HUES64 (cell line): ENCODE data around the gene RRBP1.

ENCODE experiments used
- H3K27ac ChIP-seq: 2 replicates; pipeline ENCODE4 v1.7.0; 2013; ENCODE audit warnings: low read depth, low read length, inconsistent platforms
- H3K27me3 ChIP-seq: 2 replicates; pipeline ENCODE4 v1.6.1; 2013; ENCODE audit warnings: mild to moderate bottlenecking, low read length; ENCODE audit not compliant: insufficient read depth
- H3K36me3 ChIP-seq: 2 replicates; pipeline ENCODE4 v1.6.1; 2013; ENCODE audit warnings: mild to moderate bottlenecking, low read length; ENCODE audit not compliant: insufficient read depth
- H3K4me1 ChIP-seq: 2 replicates; pipeline ENCODE4 v1.6.1; 2013; ENCODE audit warnings: mild to moderate bottlenecking, low read length, moderate library complexity; ENCODE audit not compliant: insufficient read depth
- H3K4me3 ChIP-seq: 2 replicates; pipeline ENCODE4 v1.5.1; 2013; ENCODE audit warnings: mild to moderate bottlenecking, low read length, moderate library complexity
- H3K9ac ChIP-seq: 2 replicates; pipeline ENCODE4 v1.6.1; 2013; ENCODE audit warnings: mild to moderate bottlenecking, low read depth, low read length
- H3K9me3 ChIP-seq: 2 replicates; pipeline ENCODE4 v1.6.1; 2013; ENCODE audit warnings: low read depth, low read length; ENCODE audit not compliant: insufficient read depth
- WGBS: fragments of 150-250, 120-280 bp; methylation state at CpG from one replicate; pipeline ENCODE4 v1.1.7; 2013; ENCODE audit warnings: missing lambda C conversion rate; 5-methylcytosine and 5-hydroxymethylcytosine counted together

The RRBP1 gene

DNA sequence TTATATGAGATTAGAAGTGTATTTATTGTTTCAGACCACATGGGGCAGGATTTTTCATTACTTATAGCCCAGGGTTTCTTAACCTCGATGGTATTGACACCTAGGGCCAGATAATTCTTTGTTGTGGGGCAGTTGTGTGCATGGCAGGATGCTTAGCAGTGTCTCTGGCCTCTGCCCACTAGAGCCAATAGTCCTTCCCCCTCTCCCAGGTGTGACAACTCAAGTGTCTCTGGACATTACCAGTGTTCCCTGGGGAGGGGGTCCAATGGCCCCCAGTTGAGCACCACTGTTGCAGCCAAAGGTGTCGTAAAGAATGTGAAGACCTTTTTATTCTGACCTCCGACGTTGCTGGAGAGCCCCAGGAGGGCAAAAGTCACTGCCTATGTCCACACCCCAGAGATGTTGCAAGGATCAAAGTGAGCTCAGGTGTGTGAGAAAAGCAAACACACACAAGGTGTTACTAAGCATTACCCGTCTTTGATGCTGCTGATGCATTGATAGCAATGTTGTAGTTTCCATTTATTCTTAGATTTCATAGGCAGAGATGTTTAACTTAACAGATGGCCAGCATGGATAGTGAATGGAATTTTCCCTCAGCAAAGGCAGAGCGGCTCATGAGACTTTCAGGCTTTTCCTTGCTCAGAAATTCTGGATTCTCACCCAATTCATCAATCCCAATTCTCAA is 39.9 kb upstream of the RRBP1 start:
- Histone ChIP-seq H3K4me3 (no peak overlapping the region), H3K9ac (no peak overlapping the region), H3K36me3 (no peaks in the 10 kb centered on the region), H3K9me3 (no peaks in the 10 kb centered on the region), H3K4me1 (no peaks in the 10 kb centered on the region), H3K27ac (no peak overlapping the region), H3K27me3 (no peaks in the 10 kb centered on the region)
- WGBS, result 75% methylated on average over 6 of the region's 6 CpGs

DNA sequence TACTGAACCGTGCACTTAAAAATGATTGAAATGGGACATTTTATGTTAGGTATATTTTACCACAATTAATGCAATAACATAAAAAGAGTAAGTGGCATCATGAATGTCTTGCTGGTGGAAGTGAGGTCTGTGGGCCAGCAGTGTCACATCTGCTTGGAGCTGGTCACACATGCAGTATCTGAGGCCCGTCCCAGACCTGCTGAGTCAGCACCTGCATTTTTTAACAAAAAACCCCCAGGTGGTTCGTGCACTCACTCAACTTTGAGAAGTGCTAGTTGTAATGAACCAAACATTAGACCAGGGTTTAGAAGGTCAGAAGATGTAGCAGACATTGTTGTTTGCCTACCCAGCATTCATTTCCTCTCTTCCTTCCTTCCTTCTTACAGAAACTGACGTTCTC is 38.7 kb upstream of the RRBP1 start:
- no peak overlapping the region for H3K27ac ChIP-seq
- no peaks in the 10 kb centered on the region for H3K36me3 ChIP-seq
- H3K4me1 ChIP-seq, result no peaks in the 10 kb centered on the region
- H3K4me3 ChIP-seq, result no peak overlapping the region
- no peak overlapping the region for H3K9ac ChIP-seq
- H3K27me3 ChIP-seq, result no peaks in the 10 kb centered on the region
- H3K9me3 ChIP-seq, result no peaks in the 10 kb centered on the region
- 82% methylated on average over 4 of the region's 4 CpGs for WGBS

DNA sequence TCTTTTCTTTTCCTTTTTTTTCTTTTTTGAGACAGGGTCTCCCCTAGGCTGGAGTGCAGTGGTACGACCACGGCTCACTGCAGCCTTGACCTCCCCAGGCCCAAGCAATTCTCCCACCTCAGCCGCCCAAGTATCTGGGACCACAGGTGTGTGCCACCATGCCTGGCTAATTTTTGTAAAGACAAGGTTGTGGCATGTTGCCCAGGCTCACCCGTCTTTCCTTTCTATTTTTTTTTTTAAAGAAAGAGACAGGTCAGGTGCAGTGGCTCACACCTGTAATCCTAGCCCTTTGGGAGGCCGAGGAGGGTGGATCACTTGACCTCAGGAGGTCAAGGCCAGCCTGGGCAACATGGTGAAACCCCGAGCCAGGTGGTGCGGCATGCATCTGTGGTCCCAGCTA is 34.3 kb upstream of the RRBP1 start:
- Histone ChIP-seq H3K27me3 (no peaks in the 10 kb centered on the region), H3K36me3 (no peaks in the 10 kb centered on the region), H3K9ac (no peak overlapping the region), H3K4me1 (no peaks in the 10 kb centered on the region), H3K4me3 (no peak overlapping the region), H3K9me3 (no peaks in the 10 kb centered on the region), H3K27ac (no peak overlapping the region)
- WGBS, result 90% methylated on average over 7 of the region's 7 CpGs

DNA sequence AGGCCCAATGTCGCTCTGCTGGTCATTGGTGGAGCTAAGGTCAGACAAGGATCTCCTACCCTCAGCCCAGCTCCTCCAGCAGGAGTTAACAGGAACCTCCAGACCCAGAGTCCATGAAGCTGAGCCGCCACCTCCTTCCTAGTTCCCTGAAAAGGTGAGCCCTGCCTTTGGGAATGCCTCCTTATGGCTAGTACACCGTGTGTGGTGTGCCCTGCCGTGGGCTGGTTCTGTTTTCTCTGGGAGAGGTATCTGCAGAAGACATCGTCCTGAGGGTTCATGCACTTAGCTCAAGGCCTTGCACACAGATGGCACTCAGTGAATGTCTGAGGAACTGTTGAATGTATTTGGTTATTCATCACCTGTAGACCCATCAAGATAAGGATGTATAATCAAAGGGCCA is 33.0 kb upstream of the RRBP1 start:
- Histone ChIP-seq H3K9ac (no peak overlapping the region), H3K36me3 (no peaks in the 10 kb centered on the region), H3K27me3 (no peaks in the 10 kb centered on the region), H3K4me1 (peaks cover 11% of the 10 kb centered on the region), H3K4me3 (no peak overlapping the region), H3K27ac (no peak overlapping the region), H3K9me3 (no peaks in the 10 kb centered on the region)
- 90% methylated on average over 5 of the region's 5 CpGs for WGBS

DNA sequence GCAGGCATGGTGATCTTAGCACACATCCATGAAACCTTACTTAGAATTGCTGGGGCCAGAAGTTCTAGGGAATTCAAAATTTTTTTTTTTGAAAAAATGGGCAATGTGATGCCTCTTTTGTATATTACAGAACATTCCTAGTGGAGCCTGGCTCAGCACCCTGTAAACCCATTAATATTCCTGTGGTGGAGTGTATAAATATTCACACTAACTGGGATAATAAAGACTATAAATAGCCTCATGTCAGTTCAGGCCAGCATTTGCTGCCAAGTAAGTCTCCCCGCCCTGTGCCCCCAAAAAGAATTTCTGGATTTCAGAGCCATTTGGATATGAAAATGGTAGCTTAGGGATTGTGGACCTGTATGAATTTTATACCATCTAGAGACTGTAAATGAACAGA is 32.6 kb upstream of the RRBP1 start:
- peaks cover 13% of the 10 kb centered on the region for H3K4me1 ChIP-seq
- H3K27me3 ChIP-seq, result no peaks in the 10 kb centered on the region
- H3K9ac ChIP-seq, result no peak overlapping the region
- no peak overlapping the region for H3K27ac ChIP-seq
- 85% methylated on average over 1 of the region's 1 CpG for WGBS
- no peak overlapping the region for H3K4me3 ChIP-seq
- no peaks in the 10 kb centered on the region for H3K9me3 ChIP-seq
- H3K36me3 ChIP-seq, result no peaks in the 10 kb centered on the region

DNA sequence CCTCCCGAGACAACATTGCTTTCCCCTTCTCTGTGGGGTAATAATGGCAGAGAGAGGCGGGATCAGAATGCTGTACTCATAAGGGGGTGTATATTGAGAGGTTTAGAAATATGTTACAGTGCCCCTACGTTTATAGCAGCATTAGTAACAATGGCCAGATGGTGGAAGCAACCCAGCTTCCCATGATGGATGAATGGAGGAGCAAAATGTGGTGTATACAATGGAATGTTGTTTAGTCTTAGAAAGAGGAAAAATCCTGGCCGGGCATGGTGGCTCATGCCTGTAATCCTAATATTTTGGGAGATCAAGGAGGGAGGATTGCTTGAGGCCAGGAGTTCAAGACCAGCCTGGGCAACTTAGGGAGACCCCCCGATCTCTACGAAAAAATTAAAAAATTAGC is 30.7 kb upstream of the RRBP1 start:
- H3K4me3 ChIP-seq, result no peak overlapping the region
- H3K4me1 ChIP-seq, result peaks cover 13% of the 10 kb centered on the region
- no peaks in the 10 kb centered on the region for H3K27me3 ChIP-seq
- H3K9me3 ChIP-seq, result no peaks in the 10 kb centered on the region
- 93% methylated on average over 6 of the region's 6 CpGs for WGBS
- no peak overlapping the region for H3K9ac ChIP-seq
- no peak overlapping the region for H3K27ac ChIP-seq
- no peaks in the 10 kb centered on the region for H3K36me3 ChIP-seq

DNA sequence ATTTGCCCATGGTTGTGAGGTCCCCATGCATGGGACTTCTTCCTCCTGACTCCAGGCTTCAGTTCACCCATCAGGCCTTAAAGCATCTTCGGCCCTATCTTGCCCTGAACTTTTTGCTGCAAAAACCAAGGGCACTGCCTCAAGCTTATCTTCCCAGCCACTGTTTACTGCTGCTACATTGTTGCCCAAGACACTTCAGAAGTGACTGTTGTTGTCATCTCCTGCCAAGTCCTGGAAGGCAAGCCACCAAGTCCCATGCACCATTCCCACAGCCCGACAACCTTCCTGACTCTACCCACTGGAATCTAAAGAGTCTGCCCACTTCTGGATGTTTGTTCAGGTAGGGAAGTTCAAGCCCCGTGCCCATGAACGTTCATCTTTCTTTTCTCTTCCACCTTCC is 30.2 kb upstream of the RRBP1 start:
- Histone ChIP-seq H3K36me3 (no peaks in the 10 kb centered on the region), H3K27ac (no peak overlapping the region), H3K9ac (no peak overlapping the region), H3K27me3 (no peaks in the 10 kb centered on the region), H3K4me1 (peaks cover 13% of the 10 kb centered on the region), H3K9me3 (no peaks in the 10 kb centered on the region), H3K4me3 (no peak overlapping the region)
- 97% methylated on average over 3 of the region's 4 CpGs for WGBS

DNA sequence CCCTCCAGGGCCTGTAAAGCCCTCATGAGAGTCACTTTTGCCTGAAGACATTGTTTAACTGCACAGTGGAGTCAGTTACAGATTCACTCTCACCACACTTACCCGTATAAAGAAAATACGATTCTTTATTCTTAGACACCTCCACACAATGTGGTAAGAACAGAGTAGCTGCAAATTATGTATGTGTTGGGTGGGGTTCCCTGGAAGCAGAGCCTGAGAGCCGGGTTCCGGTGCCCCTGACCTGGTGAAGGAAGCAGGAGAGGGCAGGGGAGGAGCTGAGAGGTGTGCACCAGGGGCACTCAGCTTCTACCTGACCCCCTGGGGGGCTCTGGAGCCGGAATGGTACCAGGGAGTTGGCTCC is 29.2 kb upstream of the RRBP1 start:
- Histone ChIP-seq H3K4me1 (peaks cover 13% of the 10 kb centered on the region), H3K27ac (no peak overlapping the region), H3K9ac (no peak overlapping the region), H3K27me3 (no peaks in the 10 kb centered on the region), H3K36me3 (no peaks in the 10 kb centered on the region), H3K4me3 (no peak overlapping the region), H3K9me3 (no peaks in the 10 kb centered on the region)
- 76% methylated on average over 5 of the region's 5 CpGs for WGBS

DNA sequence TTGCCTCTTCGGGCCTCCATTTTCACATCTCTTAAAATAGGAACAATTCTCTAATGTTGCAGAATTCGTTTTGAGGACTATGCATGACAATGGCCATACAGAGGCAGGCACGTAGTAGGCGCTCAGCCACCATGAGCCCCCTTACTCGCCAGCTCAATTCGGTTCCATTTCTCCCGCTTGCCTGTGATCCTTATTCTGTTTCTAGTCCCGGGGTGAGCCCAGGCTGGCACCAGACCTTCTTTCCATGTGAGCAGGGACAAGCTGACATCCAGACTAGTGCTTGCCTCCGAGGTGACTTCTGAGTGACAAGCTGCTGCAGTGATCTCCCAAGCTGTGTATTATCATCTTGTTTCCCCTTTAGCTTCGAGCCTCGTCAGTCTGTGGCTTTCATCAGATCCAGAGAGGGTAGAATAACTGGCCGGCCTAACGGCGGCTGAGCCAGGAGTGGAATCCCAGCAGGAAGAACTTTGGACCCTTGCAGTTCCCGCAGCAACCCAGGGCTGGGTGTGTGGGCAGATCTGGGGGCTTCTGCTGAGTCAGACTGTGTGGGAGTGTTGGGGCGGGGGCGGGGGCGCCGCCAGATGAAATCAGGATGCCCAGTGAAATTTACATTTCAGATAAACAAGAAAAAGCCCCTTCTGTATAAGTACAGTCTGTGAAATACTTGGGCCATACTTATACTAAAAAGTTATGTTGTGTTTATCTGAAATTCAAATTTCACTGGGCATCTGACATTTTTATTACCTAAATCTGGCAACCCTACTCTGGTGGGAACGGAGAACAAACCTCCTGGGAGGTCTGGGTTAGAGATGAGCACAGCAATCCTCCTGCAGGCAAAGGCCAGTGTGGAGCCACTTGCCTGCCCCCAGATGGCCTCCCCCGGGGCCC is 28.6 kb upstream of the RRBP1 start:
- Histone ChIP-seq H3K36me3 (no peaks in the 10 kb centered on the region), H3K4me3 (no peak overlapping the region), H3K4me1 (peaks cover 13% of the 10 kb centered on the region), H3K9me3 (no peaks in the 10 kb centered on the region), H3K27ac (no peak overlapping the region), H3K27me3 (no peaks in the 10 kb centered on the region), H3K9ac (no peak overlapping the region)
- WGBS, result 59% methylated on average over 18 of the region's 21 CpGs

DNA sequence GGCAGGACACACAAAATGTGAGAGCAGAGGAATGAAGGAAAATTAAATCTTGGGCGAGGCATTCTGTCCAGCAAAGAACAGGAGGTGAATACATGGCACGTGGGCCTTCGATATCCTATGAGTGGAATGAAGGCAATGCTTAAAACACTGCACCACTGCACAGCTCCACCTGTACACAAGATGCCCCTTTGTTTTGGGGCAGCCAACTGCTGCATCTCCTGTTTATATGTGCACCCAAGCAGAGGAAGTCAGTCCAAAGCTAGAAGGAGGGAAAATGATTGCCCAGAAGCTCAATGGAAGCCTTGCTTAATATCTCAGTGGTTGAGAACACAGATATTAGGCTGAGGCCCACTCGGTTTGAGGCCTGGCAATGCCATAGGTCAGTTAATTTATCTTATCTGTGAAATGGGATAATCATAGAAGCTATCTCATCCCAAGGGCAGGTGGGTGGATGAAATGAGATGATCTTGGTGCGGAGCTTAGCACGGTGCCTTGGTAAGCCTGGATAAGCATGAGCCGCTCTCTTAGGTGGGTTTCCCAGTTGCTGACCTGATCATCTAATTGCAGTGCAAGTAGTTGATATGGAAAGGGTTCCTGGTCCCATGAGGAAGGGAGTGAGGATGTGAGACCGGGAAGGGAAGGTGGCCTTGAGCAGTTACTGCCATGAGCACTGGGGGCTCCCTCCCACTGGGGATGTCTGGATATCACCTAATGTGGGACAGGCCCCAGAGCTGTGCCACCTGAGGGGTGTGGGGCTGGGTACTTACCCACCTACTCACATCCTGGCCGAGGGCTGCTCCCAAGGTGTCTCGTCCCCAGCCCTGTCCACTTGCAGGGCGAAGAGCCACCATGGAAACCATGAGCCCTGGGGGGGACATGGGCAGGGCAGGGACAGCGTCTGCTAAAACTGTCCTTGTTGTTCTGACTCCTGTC is 27.6 kb upstream of the RRBP1 start:
- H3K27me3 ChIP-seq, result no peaks in the 10 kb centered on the region
- WGBS, result 86% methylated on average over 12 of the region's 12 CpGs
- H3K27ac ChIP-seq, result no peak overlapping the region
- no peak overlapping the region for H3K9ac ChIP-seq
- no peaks in the 10 kb centered on the region for H3K9me3 ChIP-seq
- no peak overlapping the region for H3K4me3 ChIP-seq
- peaks cover 13% of the 10 kb centered on the region for H3K4me1 ChIP-seq
- H3K36me3 ChIP-seq, result no peaks in the 10 kb centered on the region
